ENCODE results near the gene RMP24.
"Not testable (repeated sequence)": the region's sequence is repeated elsewhere in the genome, so short reads cannot be mapped to it uniquely, and the experiment has no call there.

Gene RMP24

DNA sequence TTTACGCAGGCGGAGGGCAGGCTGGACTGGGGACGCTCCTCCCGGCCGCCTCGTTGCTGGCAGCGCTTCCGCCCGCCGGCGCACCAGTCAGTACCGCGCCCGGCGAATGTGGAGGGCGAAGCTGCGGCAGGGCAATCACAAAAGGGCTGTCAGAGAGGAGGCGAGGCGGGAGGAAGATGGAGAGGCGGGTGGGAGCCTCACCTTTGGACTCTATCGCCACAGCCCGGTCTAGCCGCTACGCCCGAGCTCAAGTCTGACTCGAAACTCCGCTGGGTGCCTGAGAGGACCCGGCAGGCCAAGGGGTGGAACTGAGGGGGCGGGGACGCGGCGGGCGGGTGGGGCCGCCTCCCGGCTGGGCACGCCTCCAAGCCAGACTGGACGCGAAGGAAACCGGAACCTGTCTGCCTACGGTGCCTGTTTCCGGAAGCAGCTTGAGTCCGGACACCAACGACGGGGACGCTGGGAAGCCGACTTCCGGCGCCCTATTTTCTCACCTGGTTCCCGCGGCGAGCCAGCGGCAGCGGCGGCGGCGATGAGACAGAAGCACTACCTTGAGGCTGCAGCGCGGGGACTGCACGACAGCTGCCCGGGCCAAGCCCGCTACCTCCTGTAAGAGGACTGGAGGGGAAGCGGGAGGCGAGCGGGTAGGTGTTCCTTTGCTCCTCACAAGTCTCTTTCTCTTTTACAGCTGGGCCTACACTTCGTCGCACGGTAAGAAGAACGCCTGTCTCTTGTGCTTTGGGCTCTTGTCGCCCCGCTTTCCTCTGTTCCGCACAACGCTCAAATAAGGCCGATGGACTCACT lies at the start of gene RMP24:
TSS of gene RMP24 (plus strand) at position 483 of the 804 bp plus-strand sequence.
- peak; percentile 86 for DNase-seq (ENCODE audit: low spot score)

DNA sequence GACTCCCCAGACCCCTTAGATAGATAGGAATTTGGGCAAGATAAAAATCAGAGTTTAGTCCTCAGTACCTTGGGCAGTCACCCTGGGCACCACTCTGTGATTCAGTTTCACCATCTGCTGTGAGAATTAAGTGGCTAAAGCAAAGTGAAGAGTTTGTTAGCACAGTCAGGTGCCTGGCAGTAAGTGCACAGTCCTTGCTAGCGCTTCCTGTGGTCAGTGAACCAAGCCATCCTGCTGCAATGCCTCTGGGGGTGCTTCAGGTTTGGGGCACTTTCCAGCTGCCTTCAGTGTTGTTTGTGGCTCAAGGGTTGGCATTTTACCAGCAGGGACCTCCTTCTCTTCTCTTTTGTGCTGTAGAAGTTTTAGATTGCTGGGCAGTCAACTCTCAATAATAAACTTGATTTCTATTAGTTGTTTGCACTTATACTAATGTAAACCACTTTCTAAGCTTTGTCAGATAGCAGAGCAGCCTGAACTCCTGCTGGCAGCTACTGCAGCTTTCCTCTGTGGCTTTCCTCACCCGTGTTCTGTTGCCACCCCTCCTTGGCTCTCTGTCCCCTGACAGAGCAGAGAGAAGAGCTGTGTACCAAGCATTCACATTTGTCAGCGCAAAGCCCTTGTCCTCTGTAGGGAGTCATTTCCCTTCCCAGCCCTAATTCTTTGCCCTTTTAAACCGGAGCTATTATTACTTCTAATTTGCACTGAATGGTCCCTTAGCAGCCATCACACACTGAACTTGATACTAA lies 48.4 kb upstream of the RMP24 start:
- no peak for DNase-seq (ENCODE audit: low spot score)

DNA sequence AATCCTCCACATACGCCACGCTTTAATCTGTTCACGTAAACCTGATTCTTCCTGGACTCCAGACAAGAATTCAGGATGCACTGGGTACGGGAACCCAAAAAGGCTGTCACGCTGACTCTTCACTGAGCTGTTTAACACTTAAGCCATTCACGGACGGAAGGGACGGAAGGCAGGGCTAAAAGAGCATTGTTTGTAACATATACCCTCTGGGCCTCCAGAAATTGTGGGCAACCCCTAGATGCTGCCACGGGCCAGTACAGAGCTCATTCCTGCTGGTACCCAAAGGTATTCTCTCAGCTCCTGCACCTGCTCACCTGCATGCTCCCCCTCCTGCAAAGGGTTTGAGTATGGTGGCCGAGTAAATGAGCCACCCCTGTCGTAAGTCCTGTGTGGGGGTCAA lies 45.6 kb upstream of the RMP24 start:
- no peak for DNase-seq (ENCODE audit: low spot score)

DNA sequence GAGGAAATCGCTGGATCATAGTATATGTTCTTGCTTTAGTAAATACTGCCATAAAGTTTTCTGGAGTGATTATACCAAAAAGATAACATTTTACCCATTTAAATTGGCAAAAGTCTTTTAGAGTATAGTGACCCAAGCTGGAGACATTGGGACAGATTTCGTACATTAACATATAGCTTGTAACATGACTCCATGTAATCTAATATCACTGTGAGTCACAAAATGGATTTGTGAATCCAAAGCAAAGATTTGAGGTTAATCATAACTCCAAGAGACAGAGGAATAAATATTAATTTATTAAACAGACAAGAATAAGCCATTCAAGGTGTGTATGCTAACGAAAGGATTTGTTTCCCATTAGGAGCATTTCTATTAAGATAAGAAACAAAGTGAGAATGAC lies 45.0 kb upstream of the RMP24 start:
- no peak for DNase-seq (ENCODE audit: low spot score)

DNA sequence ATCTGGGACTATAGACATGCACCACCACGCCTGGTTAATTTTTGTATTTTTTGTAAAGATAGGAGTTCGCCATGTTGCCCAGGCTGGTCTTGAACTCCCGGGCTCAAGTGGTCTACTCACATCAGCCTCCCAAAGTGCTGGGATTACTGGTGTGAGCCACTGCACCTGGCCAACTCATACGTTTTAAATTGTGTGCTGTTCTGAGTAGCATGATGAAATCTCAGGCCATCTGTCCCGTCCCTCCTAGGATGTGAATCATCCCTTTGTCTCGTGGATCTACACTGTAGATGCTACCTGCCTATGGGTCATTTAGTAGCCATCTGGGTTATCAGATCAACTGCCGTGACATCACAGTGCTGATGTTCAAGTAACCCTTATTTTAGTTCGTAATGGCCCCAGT lies 38.5 kb upstream of the RMP24 start:
- DNase-seq (ENCODE audit: low spot score) = no peak

DNA sequence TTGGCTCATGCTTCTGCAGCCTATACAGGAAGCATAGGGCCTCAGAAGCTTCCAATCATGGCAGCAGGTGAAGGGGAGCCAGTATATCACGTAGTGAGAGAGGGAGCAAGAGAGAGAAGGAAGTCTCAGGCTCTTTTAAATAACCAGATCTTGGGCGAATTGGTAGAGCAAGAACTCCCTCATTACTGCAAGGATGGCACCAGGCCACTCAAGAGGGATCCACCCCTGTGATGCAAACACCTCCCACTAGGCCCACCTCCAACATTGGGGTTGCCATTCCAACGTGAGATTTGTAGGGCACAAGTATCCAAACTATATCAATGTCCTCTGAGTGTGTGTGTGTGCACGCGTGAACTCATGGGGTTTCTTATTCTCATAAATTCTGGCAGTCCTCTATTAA lies 37.6 kb upstream of the RMP24 start:
- no peak for DNase-seq (ENCODE audit: low spot score)

DNA sequence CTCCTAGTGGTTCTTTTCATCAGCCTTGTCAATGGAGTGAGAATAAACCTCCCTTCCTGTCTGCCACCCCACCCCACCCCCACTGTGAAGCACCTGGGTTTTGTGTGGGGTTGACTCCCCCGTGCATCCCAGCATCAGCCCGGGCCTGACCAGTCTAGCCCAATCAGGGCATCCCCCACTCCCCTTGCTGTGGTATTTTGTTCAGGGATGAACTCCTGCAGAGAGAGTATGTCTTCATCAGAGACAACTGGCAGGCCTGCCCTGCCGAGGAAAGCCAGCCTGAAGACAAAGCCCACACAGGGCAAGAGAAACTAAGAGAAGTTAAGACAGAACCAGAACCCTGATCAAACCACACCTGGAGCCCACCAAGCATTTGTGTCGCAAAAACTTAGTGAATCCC lies 36.7 kb upstream of the RMP24 start:
- no peak for DNase-seq (ENCODE audit: low spot score)

DNA sequence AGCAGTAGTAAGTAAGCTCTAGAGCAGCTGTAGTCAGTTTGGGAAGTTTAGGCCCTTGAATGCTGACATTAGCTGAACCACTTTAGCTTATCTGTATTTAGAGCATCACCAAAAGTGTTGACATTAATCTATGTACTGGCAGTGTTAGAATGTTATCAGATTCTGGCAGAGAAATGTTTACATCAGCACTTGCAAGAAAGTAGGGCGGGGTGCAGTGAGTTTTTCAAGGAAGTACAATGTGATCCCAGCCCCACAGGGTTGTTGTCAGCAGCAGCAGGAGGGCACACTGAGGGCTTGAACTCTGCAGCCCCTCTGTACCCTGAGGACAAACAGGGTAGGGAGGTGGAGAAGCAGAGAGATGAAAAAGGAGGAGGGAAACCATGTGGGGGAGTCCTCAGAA lies 35.5 kb upstream of the RMP24 start:
- DNase-seq (ENCODE audit: low spot score) = no peak

DNA sequence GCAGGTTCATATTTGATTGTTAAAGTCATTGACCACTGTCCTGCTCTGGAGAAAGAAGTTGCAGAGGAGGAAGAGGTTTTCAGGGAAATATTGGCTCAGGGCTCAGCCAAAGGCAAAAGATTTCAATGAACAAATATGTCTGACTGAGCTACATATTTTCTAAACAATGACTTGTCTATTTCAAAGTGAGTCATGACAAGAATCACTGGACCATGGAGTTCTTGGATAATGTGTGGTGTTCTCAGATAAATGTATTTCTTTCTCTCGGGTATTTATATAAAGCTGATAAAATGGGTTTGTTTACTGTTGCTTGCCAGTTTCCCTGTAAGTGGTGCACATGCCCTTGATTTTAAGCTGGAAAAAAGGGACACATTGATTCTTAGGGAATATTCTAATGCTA lies 34.3 kb upstream of the RMP24 start:
- no peak for DNase-seq (ENCODE audit: low spot score)

DNA sequence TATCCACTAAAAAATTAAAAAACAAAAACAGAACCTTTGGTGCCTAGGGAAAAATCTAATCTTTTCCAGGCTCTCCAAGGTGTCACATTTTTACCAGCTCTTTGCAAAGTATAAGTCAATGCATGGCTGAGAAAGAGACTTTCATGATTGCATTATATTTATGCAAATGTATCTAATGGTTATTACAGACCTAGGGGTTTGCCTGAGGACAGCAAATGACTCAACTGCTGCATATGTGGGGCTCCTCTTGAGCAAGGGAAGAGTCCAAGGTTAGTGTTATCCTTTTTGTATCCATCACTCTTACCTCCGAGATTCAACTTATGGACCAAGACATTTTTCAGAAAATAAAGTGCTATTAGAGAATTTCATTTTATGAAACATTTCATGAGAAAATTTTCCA lies 33.9 kb upstream of the RMP24 start:
- no peak for DNase-seq (ENCODE audit: low spot score)

DNA sequence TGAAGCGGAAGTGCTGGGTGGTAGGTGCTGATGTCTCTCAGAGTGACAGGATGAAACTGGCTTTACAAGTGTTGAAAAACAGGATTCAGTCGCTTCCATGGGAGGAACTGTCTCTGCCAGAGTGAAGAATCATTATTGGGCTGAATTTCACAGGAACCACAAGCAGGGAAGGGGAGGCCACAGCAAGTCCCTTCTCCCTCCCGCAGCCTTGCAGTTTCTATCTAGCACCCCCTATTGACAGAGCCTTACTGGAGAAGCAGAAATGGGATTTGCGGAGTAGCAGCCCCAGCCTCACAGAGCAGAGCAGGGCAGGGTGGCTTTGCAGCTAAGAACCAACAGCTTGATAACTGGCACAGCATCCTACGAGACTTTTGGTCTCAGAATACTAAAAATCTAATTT lies 33.3 kb upstream of the RMP24 start:
- DNase-seq (ENCODE audit: low spot score) = no peak

DNA sequence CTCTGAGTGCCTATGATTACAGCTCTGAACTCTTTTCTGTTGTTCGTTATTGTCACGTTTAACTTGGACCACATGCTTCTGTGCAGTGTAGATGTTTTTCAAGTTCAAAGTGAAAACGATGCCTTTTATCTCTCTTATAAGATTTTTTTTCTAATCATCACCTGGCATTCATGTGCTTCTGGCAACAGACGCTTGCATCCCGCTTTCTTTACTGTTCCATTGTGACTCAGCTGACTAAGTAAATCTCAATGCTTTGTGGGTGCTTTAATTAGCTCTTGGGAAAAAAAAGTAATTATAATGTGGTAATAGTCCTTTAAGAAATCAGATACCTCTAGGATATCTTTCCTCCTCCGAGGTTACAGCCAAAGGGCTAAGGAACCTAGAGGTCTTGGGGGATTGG lies 31.2 kb upstream of the RMP24 start:
- DNase-seq (ENCODE audit: low spot score) = no peak

DNA sequence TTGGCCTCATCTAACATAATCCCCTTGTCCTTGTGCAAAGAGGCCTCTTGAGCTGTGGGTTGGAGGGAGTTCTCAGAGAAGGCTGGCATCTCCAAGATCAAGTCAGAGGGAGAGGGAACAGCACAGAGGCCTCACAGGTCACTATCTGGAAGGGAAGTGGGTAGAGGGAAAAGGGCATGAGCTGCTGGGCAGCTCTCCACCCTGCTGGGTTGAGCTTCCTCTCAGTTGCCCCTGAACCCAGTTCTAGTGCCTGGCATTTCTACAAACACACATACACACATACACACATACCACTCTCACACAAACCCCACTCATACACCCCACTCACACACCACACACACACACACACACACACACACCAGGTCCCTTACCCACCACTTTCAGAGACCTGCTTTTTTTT lies 30.3 kb upstream of the RMP24 start:
- DNase-seq (ENCODE audit: low spot score) = no peak

DNA sequence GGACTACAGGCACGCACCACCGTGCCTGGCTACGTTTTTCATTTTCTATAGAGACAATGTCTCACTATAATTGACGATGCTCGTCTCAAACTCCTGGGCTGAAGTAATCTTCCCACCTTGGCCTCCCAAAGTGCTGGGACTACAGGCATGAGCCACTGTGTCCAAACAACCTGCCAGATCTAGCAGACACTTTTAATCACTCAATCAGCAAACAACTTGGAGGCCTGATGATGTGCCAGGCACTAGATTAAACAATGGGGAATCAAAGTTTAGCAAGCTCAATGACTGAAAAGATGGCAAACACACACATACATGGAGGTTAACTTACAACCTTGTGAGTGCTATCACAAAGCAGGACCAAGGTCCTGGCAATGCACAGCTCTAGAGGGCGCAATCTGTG lies 29.8 kb upstream of the RMP24 start:
- DNase-seq (ENCODE audit: low spot score) = no peak

DNA sequence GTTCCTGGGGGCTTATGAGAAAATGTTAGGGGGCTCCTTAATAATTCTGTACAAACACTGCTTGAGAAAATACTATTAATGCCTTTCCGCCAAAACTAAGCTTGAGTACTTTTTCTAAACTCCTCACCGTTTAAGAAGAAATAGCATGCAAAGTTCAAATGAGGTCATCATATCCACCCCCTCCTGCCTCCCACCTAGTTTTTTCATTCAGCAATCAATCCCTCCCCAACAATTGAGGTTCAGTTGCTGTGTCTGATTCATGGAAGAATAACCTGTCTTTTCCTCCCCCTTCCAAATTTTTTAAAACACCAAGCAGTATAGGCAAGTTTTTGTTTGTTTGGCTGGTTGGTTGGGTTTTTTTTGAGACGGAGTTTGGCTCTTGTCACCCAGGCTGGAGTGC lies 24.4 kb upstream of the RMP24 start:
- no peak for DNase-seq (ENCODE audit: low spot score)

DNA sequence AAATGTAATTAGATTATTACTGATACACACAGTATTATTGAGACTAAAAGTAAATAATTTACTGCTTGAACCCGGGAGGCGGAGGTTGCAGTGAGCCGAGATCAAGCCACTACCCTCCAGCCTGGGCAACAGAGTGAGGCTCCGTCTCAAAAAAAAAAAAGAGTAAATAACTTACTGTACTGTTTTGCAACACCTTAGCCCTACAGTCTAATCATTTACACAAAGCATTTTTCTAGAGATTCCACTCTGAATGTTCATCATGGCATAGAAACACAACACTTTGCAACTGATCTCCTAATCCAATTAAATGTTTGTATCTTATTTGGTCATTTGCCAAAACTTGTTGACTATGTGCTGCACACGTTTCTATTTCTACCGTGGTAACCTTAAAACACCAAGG lies 23.4 kb upstream of the RMP24 start:
- no peak for DNase-seq (ENCODE audit: low spot score)

DNA sequence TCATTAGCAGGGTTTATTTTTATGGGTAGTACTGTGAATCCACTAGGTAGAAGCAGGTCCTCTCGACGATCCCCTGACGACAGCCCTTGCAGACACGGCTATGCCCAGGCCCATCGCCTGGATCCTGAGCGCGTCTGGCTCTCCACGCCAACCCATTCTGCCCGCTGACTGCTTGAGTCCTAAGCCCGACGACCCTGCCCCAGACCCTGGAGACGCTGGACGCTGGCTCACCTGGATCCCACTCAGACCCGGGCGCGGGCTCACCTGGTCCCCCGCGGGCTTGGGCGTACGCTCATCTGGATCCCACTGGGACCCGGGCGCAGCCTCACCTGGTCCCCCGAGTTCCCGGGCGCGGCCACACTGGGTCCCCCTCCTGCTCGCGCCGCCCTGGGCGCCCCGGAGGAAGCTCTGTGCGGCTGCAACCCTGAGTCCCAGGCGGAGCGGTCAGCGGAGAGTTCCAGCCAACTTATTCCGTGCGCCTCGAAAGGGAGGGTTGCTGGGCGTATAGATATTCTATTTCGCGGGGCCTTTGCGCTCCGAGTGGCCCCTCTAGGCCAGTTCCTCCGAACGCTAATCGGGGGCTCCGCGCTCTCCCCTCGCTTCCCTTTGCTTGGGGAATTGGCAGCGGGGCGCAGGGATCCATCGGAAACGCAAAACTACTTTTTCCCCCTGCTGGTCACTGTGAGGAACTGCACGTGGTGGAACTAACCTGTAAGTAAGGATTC lies 22.4 kb upstream of the RMP24 start:
- peak; percentile 49 for DNase-seq (ENCODE audit: low spot score)

DNA sequence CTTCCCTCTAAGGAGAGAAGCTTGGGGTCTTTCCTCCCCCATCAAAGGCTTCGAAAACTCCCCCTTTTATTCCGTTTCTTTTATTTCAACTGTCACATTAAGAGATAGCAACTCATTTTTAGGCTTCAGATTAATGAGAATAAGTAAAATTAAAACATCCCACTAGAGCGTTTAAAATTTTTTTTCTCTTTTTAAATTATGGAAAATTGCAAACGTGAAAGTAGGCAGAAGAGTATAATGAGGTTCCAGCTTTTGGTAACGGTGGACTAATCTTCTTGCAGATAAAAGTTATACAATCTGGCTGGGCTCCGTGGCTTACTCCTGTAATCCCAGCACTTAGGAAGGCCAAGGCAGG lies 21.9 kb upstream of the RMP24 start:
- no peak for DNase-seq (ENCODE audit: low spot score)

DNA sequence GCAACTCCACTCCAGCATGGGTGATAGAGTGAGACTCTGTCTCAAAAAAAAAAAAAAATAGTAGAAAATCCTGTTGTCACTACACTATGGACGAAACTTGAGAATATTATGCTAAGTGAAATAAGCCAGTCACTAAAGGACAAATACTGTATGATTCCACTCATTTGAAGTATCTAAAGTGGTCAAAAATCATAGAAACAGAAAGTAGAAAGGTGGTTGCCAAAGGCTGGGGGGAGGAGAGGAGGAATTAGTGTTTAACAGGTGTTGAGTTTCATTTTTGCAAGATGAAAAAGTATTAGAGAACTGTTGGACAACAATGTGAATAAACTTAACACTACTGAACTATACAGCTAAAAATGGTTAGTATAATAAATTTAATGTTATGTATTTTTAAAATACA lies 18.8 kb upstream of the RMP24 start:
- DNase-seq (ENCODE audit: low spot score) = no peak

DNA sequence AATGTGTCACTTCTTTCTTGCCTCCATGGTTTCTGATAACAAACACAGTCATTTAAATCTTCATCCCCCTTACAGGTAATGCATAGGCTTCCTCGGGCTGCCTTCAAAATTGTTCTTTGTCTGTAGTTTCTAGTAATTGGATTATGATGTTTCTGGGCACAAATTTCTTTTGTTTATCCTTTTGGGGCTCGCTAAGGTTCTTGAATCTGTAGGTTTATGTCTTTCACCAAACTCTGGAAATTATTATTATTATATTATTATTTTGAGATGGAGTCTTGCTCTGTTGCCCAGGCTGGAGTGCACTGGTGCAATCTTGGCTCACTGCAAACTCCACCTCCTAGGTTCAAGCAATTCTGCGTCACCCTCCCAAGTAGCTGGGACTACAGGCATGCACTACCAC lies 16.3 kb upstream of the RMP24 start:
- DNase-seq (ENCODE audit: low spot score) = no peak

DNA sequence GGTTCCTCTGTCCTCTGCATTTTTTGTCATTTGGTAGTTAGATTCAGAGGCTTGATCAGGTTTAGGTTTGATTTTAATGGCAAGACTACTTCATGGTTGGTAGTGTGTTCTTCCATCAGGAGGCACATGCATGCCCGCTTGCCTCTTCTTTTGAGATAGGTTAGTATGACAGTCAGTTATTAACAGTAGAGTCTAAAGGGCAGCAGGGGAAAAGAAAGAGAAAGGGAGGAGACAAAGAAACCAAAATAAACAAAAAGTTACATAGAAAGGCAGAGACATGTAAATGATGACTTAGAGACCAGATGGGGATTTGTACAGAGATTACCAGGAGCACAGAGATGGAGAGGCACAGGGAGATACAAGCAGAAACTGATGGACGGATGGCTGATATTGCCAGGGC lies 10.2 kb upstream of the RMP24 start:
- no peak for DNase-seq (ENCODE audit: low spot score)

DNA sequence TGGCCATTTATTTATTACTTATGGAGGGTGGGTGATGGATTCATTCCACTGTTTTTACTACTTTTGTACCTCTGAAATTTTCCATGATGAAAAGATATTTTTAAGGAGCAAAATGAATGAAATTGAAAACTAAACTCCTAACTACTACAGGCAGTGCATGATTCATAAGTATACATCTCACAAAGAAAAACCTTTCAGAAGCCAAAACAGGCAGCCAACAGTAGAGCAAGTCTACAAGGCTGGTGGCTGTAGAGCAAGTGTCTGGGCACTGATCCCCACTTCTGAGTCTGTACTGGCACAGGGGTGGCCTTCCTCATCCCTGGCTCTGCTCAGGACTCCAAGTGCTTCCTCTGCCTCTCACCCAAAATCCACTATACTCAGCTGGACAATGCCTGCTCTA lies 8.2 kb upstream of the RMP24 start:
- no peak for DNase-seq (ENCODE audit: low spot score)

DNA sequence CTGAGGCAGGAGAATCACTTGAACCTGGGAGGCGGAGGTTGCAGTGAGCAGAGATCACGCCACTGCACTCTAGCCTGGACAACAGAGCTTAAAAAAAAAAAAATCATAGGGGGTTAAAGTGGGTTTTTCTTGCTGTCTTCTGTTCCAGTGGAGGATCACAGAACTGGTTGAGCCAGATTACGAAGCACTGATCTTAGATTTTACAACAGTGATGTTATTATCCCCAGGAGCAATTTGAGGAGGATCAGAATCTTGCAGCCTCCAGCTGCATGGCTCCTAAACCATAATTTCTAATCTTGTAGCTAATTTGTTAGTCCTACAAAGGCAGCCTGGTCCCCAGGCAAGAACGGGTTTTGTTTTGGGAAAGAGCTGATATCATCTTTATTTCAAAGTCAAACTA lies 4.6 kb upstream of the RMP24 start:
- not testable (repeated sequence) for DNase-seq (ENCODE audit: low spot score)

Data from hepatic stellate cell (primary cell).